Measurements from ENCODE around the gene NAALADL2.
"Not testable (repeated sequence)": the region's sequence is repeated elsewhere in the genome, so short reads cannot be mapped to it uniquely, and the experiment has no call there.

Gene NAALADL2

DNA sequence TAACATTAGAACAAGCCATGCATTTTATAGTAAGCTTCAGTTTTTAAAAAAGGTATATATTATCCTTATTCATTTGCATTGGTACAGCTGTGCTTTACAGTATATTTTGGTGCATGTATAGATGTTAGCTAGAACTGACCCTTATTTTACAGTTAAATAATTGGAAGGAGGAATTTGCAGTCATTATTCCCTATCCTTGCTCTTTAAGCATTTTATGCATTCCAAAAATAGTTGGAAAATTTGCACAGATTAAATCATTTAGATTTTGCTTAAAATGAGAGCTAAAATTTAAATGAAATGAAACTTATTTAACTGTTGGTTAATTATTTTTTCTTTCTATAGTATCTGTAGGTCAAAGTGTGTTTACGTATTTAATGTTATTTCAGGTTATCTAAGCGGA lies 667.1 kb downstream of the NAALADL2 start:
- DNase-seq, result no peak

DNA sequence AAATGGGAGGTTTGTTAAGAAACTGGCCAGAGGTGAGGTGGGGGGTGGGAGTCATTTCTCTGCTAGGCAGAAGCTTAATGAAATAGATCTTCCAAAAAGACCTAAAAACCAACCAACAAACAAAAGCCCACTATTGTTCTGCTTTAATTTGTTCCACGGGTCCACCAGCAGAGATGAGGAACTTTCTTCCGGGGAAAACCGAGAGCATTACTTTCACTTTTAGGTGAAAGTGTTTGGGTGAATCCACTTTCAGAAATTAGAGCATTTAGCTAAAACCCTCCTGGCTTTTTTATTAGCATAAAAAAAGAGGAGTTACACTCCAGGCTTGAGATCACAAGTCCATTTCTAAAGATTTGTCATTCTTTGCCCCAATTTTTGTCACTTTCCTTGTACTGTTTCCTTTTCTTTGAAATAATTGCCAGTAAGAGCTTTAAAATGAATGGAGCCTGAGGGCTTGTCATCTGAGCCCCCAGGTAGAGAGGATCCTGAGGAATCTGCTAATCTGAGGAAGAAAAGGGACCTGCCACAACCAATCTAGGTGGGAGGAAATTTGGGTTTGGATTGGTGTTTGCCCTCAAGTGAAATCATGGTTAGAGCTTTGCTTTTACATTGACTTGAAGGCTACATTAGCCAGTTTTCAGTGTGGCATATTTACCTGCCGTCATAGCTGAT lies 667.6 kb downstream of the NAALADL2 start:
- DNase-seq, result no peak

DNA sequence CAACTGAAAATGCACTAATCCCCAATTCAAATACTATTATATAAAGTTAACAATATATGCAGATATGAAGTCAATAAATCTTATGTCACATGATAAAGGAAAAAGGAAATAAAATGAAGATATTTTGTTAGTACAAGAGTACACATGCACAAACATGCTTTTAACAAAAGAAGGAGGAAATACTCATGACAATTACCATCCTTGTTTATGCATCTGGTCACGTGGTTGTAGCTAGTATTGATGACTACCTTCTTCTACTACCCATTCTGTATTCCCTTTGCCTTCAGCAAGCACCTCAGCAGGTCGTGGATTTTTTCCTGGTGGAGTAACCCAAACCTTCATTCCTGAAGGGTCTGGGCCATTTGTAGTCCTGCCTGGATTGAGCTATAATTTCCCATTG lies 669.6 kb downstream of the NAALADL2 start:
- not testable (repeated sequence) for DNase-seq

DNA sequence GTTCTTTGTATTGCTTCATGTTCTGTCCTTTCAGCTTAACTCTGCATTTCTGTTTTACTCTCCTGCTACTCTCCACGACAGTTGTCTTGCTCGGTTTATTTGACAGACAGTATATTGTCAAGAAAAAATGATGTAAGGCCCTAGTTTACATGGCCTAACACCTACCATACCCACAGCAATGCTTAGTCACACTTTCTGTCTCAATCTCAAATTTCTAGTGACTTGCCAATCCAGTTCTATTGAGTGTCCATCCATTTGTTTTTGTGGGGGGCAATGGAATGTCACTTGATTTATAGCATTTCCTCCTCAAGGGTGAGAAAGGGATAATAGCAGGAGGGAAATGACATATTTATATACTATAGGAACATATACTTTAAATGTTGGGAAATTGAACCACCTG lies 676.2 kb downstream of the NAALADL2 start:
- no peak for DNase-seq

- no peak for DNase-seq
Measured at GRCh38 chr3:175546115-175546514, 687.0 kb downstream of the NAALADL2 start.

DNA sequence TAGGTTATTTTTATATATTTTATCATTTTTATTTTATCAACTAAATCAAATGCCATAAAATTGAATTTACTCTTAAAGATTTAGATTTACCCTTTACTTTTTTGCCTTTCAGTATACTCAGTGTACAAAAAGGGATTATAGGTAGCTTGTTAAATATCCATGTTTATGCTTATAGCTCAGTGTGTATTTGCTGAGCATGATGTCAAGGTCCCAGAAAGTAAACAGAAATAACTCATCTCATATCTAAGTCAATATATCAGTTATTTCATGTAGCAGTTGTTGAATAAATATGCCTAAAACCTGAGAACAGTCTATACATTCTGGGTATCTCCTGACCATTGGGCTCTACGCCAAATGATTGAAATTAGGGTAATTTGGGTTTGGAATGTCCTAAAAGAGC lies 693.8 kb downstream of the NAALADL2 start:
- no peak for DNase-seq

DNA sequence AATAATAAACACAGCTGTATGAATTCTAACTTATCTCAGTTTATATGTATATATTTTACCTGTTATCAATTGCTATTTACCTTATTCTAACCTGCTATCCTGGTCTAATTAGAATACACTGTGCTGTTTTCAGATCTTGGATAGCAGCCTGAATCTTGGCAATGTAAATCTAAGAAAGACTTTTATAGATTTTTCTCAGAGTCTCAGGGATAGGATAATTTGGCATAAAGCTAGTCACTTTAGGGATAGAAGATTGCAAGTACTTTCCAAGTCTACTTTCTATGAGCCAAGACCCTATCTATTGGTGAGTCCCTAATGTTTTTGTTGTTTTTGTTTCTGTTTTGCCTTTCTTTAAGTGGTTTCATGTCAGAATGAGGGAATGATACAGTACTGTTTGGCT lies 695.7 kb downstream of the NAALADL2 start:
- no peak for DNase-seq

- DNase-seq, result no peak
Measured at GRCh38 chr3:175558261-175558660, 699.1 kb downstream of the NAALADL2 start.

- DNase-seq, result no peak
Measured at GRCh38 chr3:175564363-175564762, 705.2 kb downstream of the NAALADL2 start.

GRCh38 chr3:175571096-175571495 lies 712.0 kb downstream of the NAALADL2 start:
- no peak for DNase-seq

GRCh38 chr3:175573226-175573625 lies 714.1 kb downstream of the NAALADL2 start:
- DNase-seq, result no peak

GRCh38 chr3:175580318-175580717 lies 721.2 kb downstream of the NAALADL2 start:
- no peak for DNase-seq

DNA sequence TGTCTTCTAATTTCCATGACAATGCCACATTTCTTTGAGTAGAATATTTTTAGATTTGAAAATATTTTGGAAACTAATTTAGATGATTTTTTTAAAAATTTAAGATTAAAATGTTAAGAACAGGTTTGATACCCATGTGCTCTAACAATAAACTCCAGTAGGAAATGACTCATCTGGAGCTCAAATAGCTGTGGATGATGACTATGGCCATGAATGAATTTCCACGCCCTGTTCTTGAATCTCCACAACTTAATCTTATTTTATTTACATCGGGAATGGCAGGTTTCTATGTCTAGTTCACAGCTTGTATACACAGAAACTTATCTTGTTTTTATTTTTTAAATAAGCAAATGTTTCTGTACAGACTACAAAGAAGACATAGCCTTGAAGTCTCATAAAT lies 726.8 kb downstream of the NAALADL2 start:
- no peak for DNase-seq

DNA sequence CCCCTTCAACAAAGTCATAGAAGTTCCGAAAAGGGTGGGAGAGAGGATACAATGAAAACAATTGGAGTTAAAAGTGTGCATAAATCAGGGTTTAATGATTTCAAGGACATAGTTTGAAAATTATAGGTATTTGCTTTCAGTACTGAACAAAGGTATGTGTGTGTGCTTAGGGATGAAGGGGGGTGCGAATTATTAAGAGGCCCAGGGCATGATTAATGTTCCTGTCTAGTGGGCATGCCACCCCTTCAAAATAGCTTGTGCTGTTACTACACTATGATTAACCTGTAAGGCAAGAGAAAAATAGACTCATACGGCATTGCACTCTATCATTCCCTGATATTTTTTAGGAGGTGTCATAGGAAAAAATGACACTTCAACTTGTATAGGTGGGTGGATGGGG lies 731.6 kb downstream of the NAALADL2 start:
- no peak for DNase-seq

DNA sequence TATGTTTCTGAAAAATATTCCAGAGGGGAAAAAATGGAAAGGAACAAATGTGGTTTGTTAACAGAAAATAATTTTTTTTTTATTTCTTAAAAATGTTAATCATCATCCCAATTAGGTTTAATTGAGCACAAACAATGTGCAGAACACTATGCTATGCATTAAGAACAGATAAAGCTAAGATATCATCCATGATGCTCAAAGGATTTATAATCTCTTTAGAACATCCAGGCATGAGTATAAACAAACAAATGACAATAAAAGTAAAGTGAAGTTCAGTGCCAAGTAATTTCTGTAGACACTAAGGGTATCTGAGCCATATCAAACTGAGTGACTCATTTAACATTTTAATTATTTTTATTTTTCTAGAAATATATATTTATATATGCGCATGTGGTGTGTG lies 732.2 kb downstream of the NAALADL2 start:
- no peak for DNase-seq

DNA sequence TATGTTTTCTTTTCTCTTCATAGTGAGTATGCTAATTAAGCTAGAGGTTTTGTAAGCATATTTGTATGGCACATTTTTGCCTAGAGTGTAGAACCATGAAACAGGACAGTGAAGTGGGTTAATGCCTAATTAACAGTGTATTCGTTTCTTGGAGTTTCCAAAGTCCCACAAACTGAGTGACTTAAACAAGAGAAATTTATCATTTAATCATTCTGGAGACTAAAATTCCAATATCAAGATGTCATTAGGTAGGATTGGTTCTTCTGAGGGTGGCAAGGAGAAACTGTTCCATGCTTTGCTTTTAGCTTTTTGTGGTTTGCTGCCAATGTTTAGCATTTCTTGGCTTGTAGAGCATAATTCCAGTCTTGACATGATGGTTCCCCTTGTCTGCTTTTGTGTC lies 734.2 kb downstream of the NAALADL2 start:
- no peak for DNase-seq

- no peak for DNase-seq
Measured at GRCh38 chr3:175598740-175599139, 739.6 kb downstream of the NAALADL2 start.

DNA sequence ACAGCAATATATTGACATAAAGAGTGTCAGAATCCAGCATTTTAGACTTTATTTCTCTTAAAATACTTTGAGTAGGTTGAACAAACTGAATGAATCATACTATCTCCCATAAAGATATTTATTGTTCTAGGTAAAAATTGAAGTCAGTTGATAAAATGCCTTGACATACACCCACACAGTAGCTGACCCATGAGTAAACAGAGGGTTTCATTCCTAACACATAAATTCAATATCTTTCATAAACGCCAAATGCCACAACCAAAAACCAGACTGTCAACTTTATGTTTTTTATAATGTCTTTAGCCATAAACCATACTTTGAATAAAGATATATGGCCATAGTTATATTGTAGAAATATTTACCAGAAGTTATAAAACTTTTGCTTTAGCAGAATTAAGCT lies 742.4 kb downstream of the NAALADL2 start:
- DNase-seq, result no peak

- DNase-seq, result no peak
Measured at GRCh38 chr3:175605851-175606250, 746.7 kb downstream of the NAALADL2 start.

DNA sequence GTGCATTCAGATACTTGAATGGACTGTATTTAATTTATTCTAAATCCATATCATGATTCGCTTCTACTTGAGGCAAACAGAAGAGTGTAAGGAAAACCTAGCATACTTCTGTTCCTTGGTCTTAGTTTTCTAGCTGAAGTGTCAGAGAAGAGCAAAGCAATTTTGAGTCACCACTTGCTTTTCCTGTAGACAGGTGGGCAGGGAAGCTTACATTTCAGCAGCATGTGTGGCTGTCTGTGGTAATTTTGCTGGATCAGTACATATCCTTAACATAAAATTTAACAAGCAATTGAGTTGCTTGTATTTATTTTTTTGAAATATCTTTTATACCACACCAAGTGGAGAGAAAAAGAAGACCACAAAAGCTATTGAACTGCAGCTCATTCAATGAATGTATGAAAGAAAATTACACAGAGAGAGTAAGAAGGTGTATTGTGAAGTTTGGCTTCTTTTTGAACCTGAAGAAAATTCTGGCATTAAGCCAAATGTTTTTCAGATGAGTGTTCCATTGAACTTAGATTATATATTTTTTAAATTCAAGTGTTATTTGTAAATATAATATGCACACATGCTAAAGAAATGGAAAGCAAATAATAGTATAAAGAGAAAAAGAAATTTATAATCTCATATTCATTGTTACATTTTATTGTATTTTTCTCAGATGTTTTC lies 747.6 kb downstream of the NAALADL2 start:
- DNase-seq, result no peak

DNA sequence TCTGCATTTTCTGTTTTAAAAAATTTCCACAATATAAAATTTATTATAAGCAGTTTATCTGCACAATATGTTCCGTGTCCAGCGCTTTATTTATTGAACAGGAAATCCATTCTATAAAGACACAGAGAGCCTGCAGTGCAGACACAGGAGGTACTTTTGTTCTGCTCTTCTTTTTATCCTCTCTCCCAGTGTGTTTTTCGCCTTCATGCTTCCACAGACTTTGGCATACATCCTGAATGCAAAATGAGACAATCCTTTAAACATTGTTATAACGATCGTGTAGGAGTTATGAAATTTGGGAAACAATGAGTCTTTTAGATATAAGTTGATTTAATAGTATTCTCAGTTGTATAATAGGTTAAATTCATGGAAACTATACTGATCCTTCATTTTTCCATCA lies 749.2 kb downstream of the NAALADL2 start:
- no peak for DNase-seq

DNA sequence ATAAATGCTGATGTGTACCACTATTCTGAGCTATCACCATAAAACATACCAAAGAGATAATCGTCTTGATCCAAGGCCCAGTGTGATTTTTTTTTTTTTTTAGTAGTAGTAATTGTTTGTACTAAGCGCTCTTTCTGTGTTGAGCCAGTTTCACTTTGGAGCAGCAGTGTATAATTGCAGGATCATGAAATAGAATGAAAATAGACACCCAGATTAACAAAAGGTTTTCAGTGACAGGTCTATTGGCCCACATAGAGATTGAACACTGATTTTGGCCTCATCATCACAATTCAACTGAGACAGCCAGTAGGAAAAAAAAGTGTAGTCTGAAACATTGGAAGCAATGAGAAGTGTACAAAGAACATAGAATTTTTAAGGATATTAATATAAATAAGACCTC lies 749.8 kb downstream of the NAALADL2 start:
- DNase-seq, result no peak

- no peak for DNase-seq
Measured at GRCh38 chr3:175612487-175613196, 753.5 kb downstream of the NAALADL2 start.

DNA sequence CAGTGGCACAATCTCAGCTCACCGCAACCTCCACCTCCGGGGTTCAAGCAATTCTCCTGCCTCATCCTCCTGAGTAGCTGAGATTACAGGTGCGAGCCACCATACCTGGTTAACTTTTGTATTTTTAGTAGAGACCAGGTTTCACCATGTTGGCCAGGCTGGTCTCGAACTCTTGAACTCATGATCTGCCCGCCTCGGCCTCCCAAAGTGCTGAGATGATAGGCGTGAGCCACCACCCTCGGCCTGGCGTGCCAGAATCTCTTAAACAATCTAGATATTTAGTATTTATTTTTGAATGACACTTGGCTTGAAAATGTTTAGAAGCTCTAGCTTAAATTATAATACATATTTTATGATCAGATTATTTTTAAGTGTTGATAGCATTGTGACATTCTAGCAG lies 755.0 kb downstream of the NAALADL2 start:
- DNase-seq, result not testable (repeated sequence)

All from NCI-H187 (cell line).